GM23338 (cell line): Measurements from ENCODE around the gene SYNE2. TPM values are rescaled to one million over a fixed set of nuclear protein-coding genes. Genes with fewer than 3 reads are reported as not detected.

ENCODE experiments used
- ATAC-seq: fragments of 200-7000 bp; cut with Tn5 transposase; 3 replicates; pipeline ENCODE4 v1.9.1; 2020
- DNase-seq: peaks from one replicate; pipeline ENCODE4 v3.0.0-alpha.2; 2015; ENCODE audit warnings: low spot score
- H2AFZ ChIP-seq: fragments of 200-600 bp; sonication (generic); 2 replicates; pipeline ENCODE4 v1.8.0; 2016; ENCODE audit warnings: antibody characterized with exemption, mild to moderate bottlenecking, moderate library complexity
- H3F3A ChIP-seq: fragments of 200-600 bp; sonication (generic); replicated peaks from 2 replicates; pipeline ENCODE4 v1.8.0; 2017; ENCODE audit warnings: antibody characterized with exemption, mixed run types, low read depth
- H3K27ac ChIP-seq: fragments of 200-600 bp; sonication (generic); 2 replicates; pipeline ENCODE4 v1.6.1; 2016; ENCODE audit warnings: low read depth
- H3K27me3 ChIP-seq: fragments of 200-600 bp; sonication (generic); 2 replicates; pipeline ENCODE4 v1.8.0; 2016; ENCODE audit warnings: mild to moderate bottlenecking, mixed run types, moderate library complexity; ENCODE audit not compliant: insufficient read depth
- H3K36me3 ChIP-seq: fragments of 200-600 bp; sonication (generic); 2 replicates; pipeline ENCODE4 v1.8.0; 2016; ENCODE audit warnings: mild to moderate bottlenecking; ENCODE audit not compliant: insufficient read depth
- H3K4me1 ChIP-seq: fragments of 200-600 bp; sonication (generic); 2 replicates; pipeline ENCODE4 v1.8.0; 2016; ENCODE audit warnings: mild to moderate bottlenecking, moderate library complexity; ENCODE audit not compliant: insufficient read depth
- H3K4me2 ChIP-seq: fragments of 200-600 bp; sonication (generic); 2 replicates; pipeline ENCODE4 v1.7.1; 2017; ENCODE audit warnings: mixed run types
- H3K4me3 ChIP-seq: fragments of 200-600 bp; sonication (generic); 2 replicates; pipeline ENCODE4 v1.6.1; 2016; ENCODE audit warnings: mixed run types
- H3K79me2 ChIP-seq: fragments of 200-600 bp; sonication (generic); replicated peaks from 2 replicates; pipeline ENCODE4 v1.8.0; 2017; ENCODE audit warnings: mild to moderate bottlenecking; ENCODE audit not compliant: insufficient read depth
- H3K9me2 ChIP-seq: fragments of 200-600 bp; sonication (generic); 2 replicates; pipeline ENCODE4 v1.8.0; 2017; ENCODE audit not compliant: insufficient read depth
- H4K20me1 ChIP-seq: fragments of 200-600 bp; sonication (generic); replicated peaks from 2 replicates; pipeline ENCODE4 v1.8.0; 2017; ENCODE audit warnings: mild to moderate bottlenecking; ENCODE audit not compliant: insufficient read depth
- H3K27ac Mint-ChIP-seq: 2 replicates; pipeline ENCODE4 v1.8.0; 2020; ENCODE audit warnings: inconsistent platforms, mild to moderate bottlenecking, moderate library complexity, mixed read lengths
- H3K27me3 Mint-ChIP-seq: 3 replicates; pipeline ENCODE4 v1.8.0; 2022; ENCODE audit warnings: low read depth, mild to moderate bottlenecking, moderate library complexity, mixed read lengths, inconsistent platforms; ENCODE audit not compliant: insufficient read depth, poor library complexity
- H3K36me3 Mint-ChIP-seq: 3 replicates; pipeline ENCODE4 v1.8.0; 2021; ENCODE audit warnings: low read depth, mild to moderate bottlenecking, inconsistent platforms, moderate library complexity, mixed read lengths
- H3K4me1 Mint-ChIP-seq: 3 replicates; pipeline ENCODE4 v1.8.0; 2020; ENCODE audit warnings: mild to moderate bottlenecking, inconsistent platforms, mixed read lengths
- H3K4me3 Mint-ChIP-seq: 3 replicates; pipeline ENCODE4 v1.8.0; 2021; ENCODE audit warnings: moderate library complexity, mild to moderate bottlenecking, inconsistent platforms, mixed read lengths
- H3K9me3 Mint-ChIP-seq: 3 replicates; pipeline ENCODE4 v1.8.0; 2020; ENCODE audit warnings: moderate library complexity, mild to moderate bottlenecking, inconsistent platforms, mixed read lengths
- CREB1 ChIP-seq: fragments of 250-450 bp; sonication (Bioruptor Pico); IDR thresholded peaks from 2 replicates; pipeline ENCODE4 v1.5.0; 2020; ENCODE audit warnings: low read depth, mild to moderate bottlenecking, moderate library complexity
- EZH2 ChIP-seq: fragments of 200-600 bp; sonication (generic); IDR thresholded peaks from one replicate; pipeline ENCODE4 v1.8.0; 2017; ENCODE audit warnings: antibody characterized with exemption, mild to moderate bottlenecking, low read depth; ENCODE audit not compliant: unreplicated experiment
- EZH2phosphoT487 ChIP-seq: fragments of 200-600 bp; sonication (generic); IDR thresholded peaks from one replicate; pipeline ENCODE4 v1.8.1; 2018; ENCODE audit warnings: antibody characterized with exemption; ENCODE audit not compliant: unreplicated experiment
- POLR2AphosphoS5 ChIP-seq: IDR thresholded peaks from 2 replicates; pipeline ENCODE4 v1.6.1; 2016; ENCODE audit warnings: antibody characterized with exemption, low read depth
- STAT1 ChIP-seq: IDR thresholded peaks from one replicate; pipeline ENCODE4 v1.6.1; 2016; ENCODE audit warnings: antibody characterized with exemption; ENCODE audit not compliant: unreplicated experiment
- ZNF331 ChIP-seq: fragments of 250-450 bp; sonication (Bioruptor Pico); IDR thresholded peaks from 2 replicates; pipeline ENCODE4 v1.5.0; 2020; ENCODE audit warnings: low read depth, mild to moderate bottlenecking, moderate library complexity
- polyA plus RNA-seq: library from polyadenylated mRNA; unstranded; fragments of >200 nt; fragmentation: Nextera tagmentation; extraction: Ambion mirVana; gene quantifications from 2 replicates; pipeline ENCODE4 v1.2.1, GENCODE V29; 2016
- total RNA-seq: library from RNA; depleted of rRNA; stranded (reverse); fragments of >200 nt; shearing (Covaris generic); gene quantifications from 2 replicates; pipeline ENCODE4 v1.2.3, GENCODE V29; 2014
- TF ChIP-seq, protein P1 (sequence below), 2 experiments: fragments of 200-600 bp in 1 of 2; sonication (generic) in 1 of 2; conservative IDR thresholded peaks; 2 replicates each; pipeline versions ENCODE4 v1.5.1 to v1.6.1; 2016 to 2017; ENCODE audit warnings: antibody characterized with exemption in 2 of 2, low read depth in 2 of 2, mild to moderate bottlenecking in 2 of 2, moderate library complexity in 1 of 2
- TF ChIP-seq, protein P2 (sequence below): IDR thresholded peaks from one replicate; pipeline ENCODE4 v1.6.1; 2018; ENCODE audit warnings: antibody characterized with exemption; ENCODE audit not compliant: unreplicated experiment

SYNE2 gene
- total and polyA plus RNA-seq, 2 experiments from 2014 or later: 34.3 to 86.5 TPM

DNA sequence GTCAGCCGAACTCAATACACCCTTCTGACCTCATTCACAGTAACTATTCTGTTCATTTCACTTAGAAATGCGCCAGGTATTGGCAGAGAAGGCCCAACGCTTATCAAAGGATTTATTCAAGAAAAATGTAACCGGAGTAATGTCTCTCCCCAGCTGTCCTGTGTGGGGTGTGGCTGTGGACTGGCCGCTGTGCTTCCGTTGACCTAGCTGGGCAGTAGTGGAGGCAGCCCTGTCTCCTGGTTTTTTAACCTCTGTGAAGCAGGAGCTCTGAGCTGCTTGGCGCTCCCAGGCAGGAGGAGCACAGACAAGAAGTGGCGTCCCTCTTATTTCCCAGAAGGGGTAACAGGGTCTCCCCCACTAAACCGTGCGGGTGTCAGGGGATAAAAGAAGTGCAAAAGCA lies 356.2 kb downstream of the SYNE2 start:
- Histone ChIP-seq H2AFZ (no peak overlapping the region), H3K79me2 (no peaks in the 10 kb centered on the region), H4K20me1 (no peaks in the 10 kb centered on the region), H3K4me3 (no peak overlapping the region), H3K27ac (no peak overlapping the region; the same call in 1 of the 2 replicates), H3K4me1 (no peaks in the 10 kb centered on the region), H3K27me3 (no peaks in the 10 kb centered on the region), H3K9me2 (no peaks in the 10 kb centered on the region), H3K4me2 (no peak overlapping the region), H3K36me3 (peaks cover 14% of the 10 kb centered on the region), H3F3A (no peaks in the 10 kb centered on the region)
- TF ChIP-seq ZNF331 (CRISPR knock-in tag) (no peak), CREB1 (CRISPR knock-in tag) (no peak), POLR2AphosphoS5 (no peak), EZH2phosphoT487 (no peak), EZH2 (no peak)
- TF ChIP-seq, protein P1, sequence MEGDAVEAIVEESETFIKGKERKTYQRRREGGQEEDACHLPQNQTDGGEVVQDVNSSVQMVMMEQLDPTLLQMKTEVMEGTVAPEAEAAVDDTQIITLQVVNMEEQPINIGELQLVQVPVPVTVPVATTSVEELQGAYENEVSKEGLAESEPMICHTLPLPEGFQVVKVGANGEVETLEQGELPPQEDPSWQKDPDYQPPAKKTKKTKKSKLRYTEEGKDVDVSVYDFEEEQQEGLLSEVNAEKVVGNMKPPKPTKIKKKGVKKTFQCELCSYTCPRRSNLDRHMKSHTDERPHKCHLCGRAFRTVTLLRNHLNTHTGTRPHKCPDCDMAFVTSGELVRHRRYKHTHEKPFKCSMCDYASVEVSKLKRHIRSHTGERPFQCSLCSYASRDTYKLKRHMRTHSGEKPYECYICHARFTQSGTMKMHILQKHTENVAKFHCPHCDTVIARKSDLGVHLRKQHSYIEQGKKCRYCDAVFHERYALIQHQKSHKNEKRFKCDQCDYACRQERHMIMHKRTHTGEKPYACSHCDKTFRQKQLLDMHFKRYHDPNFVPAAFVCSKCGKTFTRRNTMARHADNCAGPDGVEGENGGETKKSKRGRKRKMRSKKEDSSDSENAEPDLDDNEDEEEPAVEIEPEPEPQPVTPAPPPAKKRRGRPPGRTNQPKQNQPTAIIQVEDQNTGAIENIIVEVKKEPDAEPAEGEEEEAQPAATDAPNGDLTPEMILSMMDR (conservative IDR thresholded peaks at IDR 0.05; ENCODE audit: low read depth in 2 of 2): no peak
- TF ChIP-seq, protein P2, sequence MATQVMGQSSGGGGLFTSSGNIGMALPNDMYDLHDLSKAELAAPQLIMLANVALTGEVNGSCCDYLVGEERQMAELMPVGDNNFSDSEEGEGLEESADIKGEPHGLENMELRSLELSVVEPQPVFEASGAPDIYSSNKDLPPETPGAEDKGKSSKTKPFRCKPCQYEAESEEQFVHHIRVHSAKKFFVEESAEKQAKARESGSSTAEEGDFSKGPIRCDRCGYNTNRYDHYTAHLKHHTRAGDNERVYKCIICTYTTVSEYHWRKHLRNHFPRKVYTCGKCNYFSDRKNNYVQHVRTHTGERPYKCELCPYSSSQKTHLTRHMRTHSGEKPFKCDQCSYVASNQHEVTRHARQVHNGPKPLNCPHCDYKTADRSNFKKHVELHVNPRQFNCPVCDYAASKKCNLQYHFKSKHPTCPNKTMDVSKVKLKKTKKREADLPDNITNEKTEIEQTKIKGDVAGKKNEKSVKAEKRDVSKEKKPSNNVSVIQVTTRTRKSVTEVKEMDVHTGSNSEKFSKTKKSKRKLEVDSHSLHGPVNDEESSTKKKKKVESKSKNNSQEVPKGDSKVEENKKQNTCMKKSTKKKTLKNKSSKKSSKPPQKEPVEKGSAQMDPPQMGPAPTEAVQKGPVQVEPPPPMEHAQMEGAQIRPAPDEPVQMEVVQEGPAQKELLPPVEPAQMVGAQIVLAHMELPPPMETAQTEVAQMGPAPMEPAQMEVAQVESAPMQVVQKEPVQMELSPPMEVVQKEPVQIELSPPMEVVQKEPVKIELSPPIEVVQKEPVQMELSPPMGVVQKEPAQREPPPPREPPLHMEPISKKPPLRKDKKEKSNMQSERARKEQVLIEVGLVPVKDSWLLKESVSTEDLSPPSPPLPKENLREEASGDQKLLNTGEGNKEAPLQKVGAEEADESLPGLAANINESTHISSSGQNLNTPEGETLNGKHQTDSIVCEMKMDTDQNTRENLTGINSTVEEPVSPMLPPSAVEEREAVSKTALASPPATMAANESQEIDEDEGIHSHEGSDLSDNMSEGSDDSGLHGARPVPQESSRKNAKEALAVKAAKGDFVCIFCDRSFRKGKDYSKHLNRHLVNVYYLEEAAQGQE: no peak
- Mint-ChIP-seq H3K27me3 (peaks cover 5% of the 10 kb centered on the region), H3K36me3 (peaks cover 45% of the 10 kb centered on the region), H3K9me3 (no peaks in the 10 kb centered on the region), H3K4me1 (peaks cover 7% of the 10 kb centered on the region), H3K4me3 (no peak overlapping the region), H3K27ac (no peak overlapping the region)
- DNase-seq: no peak
- no peak for ATAC-seq

DNA sequence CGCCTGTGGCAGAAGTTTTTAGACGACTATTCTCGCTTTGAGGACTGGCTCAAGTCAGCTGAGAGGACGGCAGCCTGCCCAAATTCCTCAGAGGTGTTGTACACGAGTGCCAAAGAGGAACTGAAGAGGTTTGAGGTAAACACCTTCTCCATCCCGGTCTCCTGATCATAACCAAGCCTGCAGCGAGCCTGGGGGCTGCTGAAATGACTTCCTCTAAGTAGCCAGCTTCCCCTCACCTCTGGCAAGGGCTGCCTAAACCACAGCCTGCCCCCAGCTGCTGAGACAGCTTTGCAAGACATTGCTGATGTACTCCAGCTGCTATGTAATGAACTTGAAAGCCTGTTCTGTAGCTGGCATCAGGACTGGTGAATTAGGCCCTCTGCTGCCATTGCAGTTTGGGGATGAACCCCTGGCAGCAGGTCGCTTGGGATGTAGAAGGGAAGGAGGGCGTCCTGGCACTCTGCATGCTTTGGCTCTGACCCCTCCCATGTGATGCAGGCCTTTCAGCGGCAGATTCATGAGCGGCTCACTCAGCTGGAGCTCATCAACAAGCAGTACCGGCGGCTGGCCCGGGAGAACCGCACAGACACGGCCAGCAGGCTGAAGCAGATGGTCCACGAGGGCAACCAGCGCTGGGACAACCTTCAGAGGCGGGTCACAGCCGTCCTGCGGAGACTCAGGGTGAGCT lies 356.8 kb downstream of the SYNE2 start:
- ATAC-seq: no peak; the same call in 2 of the 3 replicates
- peaks cover 45% of the 10 kb centered on the region for H3K36me3 Mint-ChIP-seq

More for the DNA sequence above, 356.8 kb downstream of the SYNE2 start:
- H3K27me3 Mint-ChIP-seq: peaks cover 5% of the 10 kb centered on the region
- H3K4me3 Mint-ChIP-seq: no peak overlapping the region
- TF ChIP-seq STAT1: no peak
- TF ChIP-seq, protein P1 (conservative IDR thresholded peaks at IDR 0.05; ENCODE audit: low read depth in 2 of 2): no peak
- DNase-seq: no peak
- H3K9me3 Mint-ChIP-seq: no peaks in the 10 kb centered on the region
- Histone ChIP-seq H3K4me2 (no peak overlapping the region), H3K36me3 (peaks cover 16% of the 10 kb centered on the region), H2AFZ (no peak overlapping the region), H3K27ac (no peak overlapping the region; the same call in 1 of the 2 replicates), H3K27me3 (no peaks in the 10 kb centered on the region), H3K9me2 (no peaks in the 10 kb centered on the region), H3K4me1 (no peaks in the 10 kb centered on the region), H3F3A (no peaks in the 10 kb centered on the region), H3K79me2 (no peaks in the 10 kb centered on the region), H3K4me3 (no peak overlapping the region), H4K20me1 (no peaks in the 10 kb centered on the region)
- H3K27ac Mint-ChIP-seq: no peak overlapping the region
- peaks cover 7% of the 10 kb centered on the region for H3K4me1 Mint-ChIP-seq
